A549 (cell line): ENCODE results near the gene ATG101. TPM values are rescaled to one million over a fixed set of nuclear protein-coding genes. Genes with fewer than 3 reads are reported as not detected.

Experiments
- ATAC-seq, 2 experiments: fragments of 200-7000 bp in 1 of 2; fragments of >200 bp in 1 of 2; cut with Nextera tagmentation in 1 of 2; cut with Tn5 transposase in 1 of 2; 3 replicates each; pipeline versions ENCODE4 v1.8.0 to v1.9.1; 2018 to 2020; ENCODE audit warnings: mild to moderate bottlenecking in 1 of 2, moderate library complexity in 1 of 2
- CTCF ChIA-PET: fragments of 300-600 bp; sonication (Branson Sonifier 250); formaldehyde crosslinking; extraction: SDS; loops from one replicate; lab custom pipeline; 2021; ENCODE audit warnings: antibody characterized with exemption, inconsistent platforms; lab: Yijun Ruan, JAX
- POLR2A ChIA-PET: fragments of 350-600 bp; formaldehyde crosslinking; extraction: SDS; loops from one replicate; lab custom pipeline; 2021; ENCODE audit warnings: antibody characterized with exemption, inconsistent platforms; lab: Yijun Ruan, JAX
- DNase-seq, 2 experiments: peaks; one replicate each; pipeline versions ENCODE4 v3.0.0 to v3.0.0-alpha.2; 2011 to 2016; ENCODE audit warnings: low read depth in 1 of 2, low spot score in 1 of 2
- FAIRE-seq: peaks from 2 replicates; lab custom pipeline; 2011; peaks lifted over from hg19 to GRCh38; lab: Jason Lieb, UNC
- H3K27ac ChIP-seq, 2 experiments: fragments of >200 bp; sonication (Bioruptor Twin); formaldehyde crosslinking; 3 replicates each; pipeline ENCODE4 v1.5.1; 2016 to 2017
- H3K4me1 ChIP-seq: fragments of >200 bp; sonication (Bioruptor Twin); formaldehyde crosslinking; 3 replicates; pipeline ENCODE4 v1.6.1; 2016
- H3K4me2 ChIP-seq: fragments of >200 bp; sonication (Bioruptor Twin); formaldehyde crosslinking; 3 replicates; pipeline ENCODE4 v1.6.1; 2016
- H3K4me3 ChIP-seq: fragments of >200 bp; sonication (Bioruptor Twin); formaldehyde crosslinking; 3 replicates; pipeline ENCODE4 v1.5.1; 2016
- H3K9me3 ChIP-seq: fragments of >200 bp; sonication (Bioruptor Twin); formaldehyde crosslinking; 3 replicates; pipeline ENCODE4 v1.6.1; 2016
- ATOH8 ChIP-seq: fragments of 250-450 bp; sonication (Bioruptor Pico); IDR thresholded peaks from 2 replicates; pipeline ENCODE4 v1.5.0; 2020; ENCODE audit warnings: low read depth, mild to moderate bottlenecking, moderate library complexity
- BCL3 ChIP-seq: fragments of >200 bp; sonication (Bioruptor Twin); formaldehyde crosslinking; IDR thresholded peaks from 3 replicates; pipeline ENCODE4 v1.6.1; 2016
- CBX2 ChIP-seq: fragments of 200-600 bp; sonication (generic); IDR thresholded peaks from 2 replicates; pipeline ENCODE4 v1.6.1; 2016; ENCODE audit warnings: low read depth, mild to moderate bottlenecking, borderline replicate concordance
- CHD2 ChIP-seq: fragments of 150-350 bp; IDR thresholded peaks from 2 replicates; pipeline ENCODE4 v1.6.1; 2014; ENCODE audit warnings: low read length; ENCODE audit not compliant: partially characterized antibody
- CTCF ChIP-seq: fragments of >200 bp; sonication (Bioruptor Twin); formaldehyde crosslinking; IDR thresholded peaks from 3 replicates; pipeline ENCODE4 v1.5.1; 2016
- ELK1 ChIP-seq: fragments of 150-350 bp; IDR thresholded peaks from 2 replicates; pipeline ENCODE4 v1.6.1; 2014; ENCODE audit warnings: low read depth, mild to moderate bottlenecking, low read length
- FOXS1 ChIP-seq: fragments of 250-450 bp; sonication (Bioruptor Pico); IDR thresholded peaks from 2 replicates; pipeline ENCODE4 v1.5.0; 2020; ENCODE audit warnings: mild to moderate bottlenecking, moderate library complexity
- KDM1A ChIP-seq: fragments of 200-600 bp; sonication (generic); IDR thresholded peaks from 2 replicates; pipeline ENCODE4 v1.6.1; 2016; ENCODE audit warnings: low read depth, mild to moderate bottlenecking
- PBX3 ChIP-seq: IDR thresholded peaks from 2 replicates; pipeline ENCODE4 v1.6.1; 2012
- POLR2AphosphoS2 ChIP-seq: conservative IDR thresholded peaks from 2 replicates; pipeline ENCODE4 v1.6.1; 2012; ENCODE audit warnings: low read length, improper control_type of control experiment, inconsistent platforms
- RAD21 ChIP-seq, 2 experiments: fragments of >200 bp in 1 of 2; sonication (Bioruptor Twin) in 1 of 2; formaldehyde crosslinking in 1 of 2; IDR thresholded peaks in 1 of 2; conservative IDR thresholded peaks in 1 of 2; 2 replicates in 1 of 2; 3 replicates in 1 of 2; pipeline ENCODE4 v1.6.1; 2012 to 2018; ENCODE audit warnings: inconsistent platforms in 1 of 2
- RFX5 ChIP-seq: fragments of 450-650 bp; IDR thresholded peaks from 2 replicates; pipeline ENCODE4 v1.7.1; 2014; ENCODE audit warnings: antibody characterized with exemption, mild to moderate bottlenecking, moderate library complexity
- SMC3 ChIP-seq: fragments of >200 bp; sonication (Bioruptor Twin); formaldehyde crosslinking; IDR thresholded peaks from 3 replicates; pipeline ENCODE4 v1.6.1; 2018; ENCODE audit warnings: inconsistent platforms
- TFCP2L1 ChIP-seq: fragments of 250-450 bp; sonication (Bioruptor Pico); IDR thresholded peaks from 2 replicates; pipeline ENCODE4 v1.5.0; 2021; ENCODE audit warnings: mild to moderate bottlenecking
- ZC3H11A ChIP-seq: fragments of 450-650 bp; IDR thresholded peaks from 2 replicates; pipeline ENCODE4 v1.6.1; 2014; ENCODE audit warnings: antibody characterized with exemption, mild to moderate bottlenecking
- ZFP36 ChIP-seq: fragments of 450-650 bp; IDR thresholded peaks from 2 replicates; pipeline ENCODE4 v1.6.1; 2014; ENCODE audit warnings: borderline replicate concordance; ENCODE audit not compliant: partially characterized antibody
- WGBS: methylation state at CpG from one replicate; pipeline ENCODE4 v1.1.6; 2017; ENCODE audit errors: missing lambda C conversion rate; 5-methylcytosine and 5-hydroxymethylcytosine counted together
- polyA plus RNA-seq, 4 experiments: library from polyadenylated mRNA; depleted of rRNA in 3 of 4; stranded (reverse); fragments of >200 nt; fragmentation: RNase III in 1 of 4; extraction: RNeasy Plus Mini Kit Qiagen cat#74134 plus additional on column Dnase treatment in 1 of 4; gene quantifications; 2 replicates in 3 of 4; 3 replicates in 1 of 4; pipeline ENCODE4 v1.2.3, GENCODE V29; 2011 to 2017

ATG101 gene
- polyA plus RNA-seq, 2 of the 4 experiments (the other 2 are of a cell fraction), result 87.9 to 141 TPM

GRCh38 chr12:52121824-52122539 lies 52.2 kb downstream of the ATG101 start:
- peak overlapping the region; percentile 21; the same call in 1 of the 3 replicates for H3K4me2 ChIP-seq
- CTCF ChIA-PET, result interaction anchor here (0.6 to 15.8 kb wide), 41 partner anchors 9 to 860 kb away, joined by 3 to 304 read pairs (median 4); partner anchors contain the start of genes ATG101, NR4A1, SMIM41 and TAMALIN
- H3K9me3 ChIP-seq, result no peaks in the 10 kb centered on the region
- WGBS, result 19% methylated on average over 16 of the region's 18 CpGs
- H3K4me3 ChIP-seq, result no peak overlapping the region
- no peak overlapping the region for H3K27ac ChIP-seq
- peaks cover 5% of the 10 kb centered on the region; the same call in 2 of the 3 replicates for H3K4me1 ChIP-seq
- POLR2A ChIA-PET, result no interaction called here
- DNase-seq, result peak; percentile 67 to 68
- TF ChIP-seq ATOH8, result no peak
- peak; percentile 77 to 79 for TF ChIP-seq RAD21 (conservative IDR thresholded peaks at IDR 0.05 in 1 of 2, IDR thresholded peaks at IDR 0.05 in 1 of 2)
- TF ChIP-seq SMC3, result peak; percentile 65
- peak; percentile 80 for TF ChIP-seq CTCF
- FAIRE-seq, result no peak
- peak; percentile 64 to 75 for ATAC-seq

- FAIRE-seq (no peak), ATAC-seq (no peak), DNase-seq (no peak)
- no peak for TF ChIP-seq CBX2
- H3K4me1 ChIP-seq, result peaks cover 5% of the 10 kb centered on the region; the same call in 2 of the 3 replicates
- CTCF ChIA-PET, result interaction anchor here (0.6 to 15.8 kb wide), 22 partner anchors 8 to 860 kb away, joined by 3 to 304 read pairs (median 4); partner anchors contain the start of genes ATG101, SMIM41 and TAMALIN
- 39% methylated on average over 4 of the region's 4 CpGs for WGBS
- no peaks in the 10 kb centered on the region for H3K9me3 ChIP-seq
- H3K4me2 ChIP-seq, result no peak overlapping the region
- POLR2A ChIA-PET, result no interaction called here
- no peak overlapping the region for H3K4me3 ChIP-seq
- H3K27ac ChIP-seq, result no peak overlapping the region
Measured at GRCh38 chr12:52122540-52122871, 52.7 kb downstream of the ATG101 start.

GRCh38 chr12:52122904-52123303 lies 53.1 kb downstream of the ATG101 start:
- ATAC-seq, result peak in 1 of 2 experiments; percentile 6; a peak in 1 of 6 replicates
- no peak overlapping the region for H3K4me2 ChIP-seq
- FAIRE-seq, result no peak
- H3K9me3 ChIP-seq, result no peaks in the 10 kb centered on the region
- H3K4me3 ChIP-seq, result no peak overlapping the region
- H3K27ac ChIP-seq, result no peak overlapping the region
- ChIA-PET CTCF (interaction anchor here (1.0 to 15.8 kb wide), 19 partner anchors 8 to 756 kb away, joined by 3 to 304 read pairs (median 5); partner anchors contain the start of genes ATG101, SMIM41 and TAMALIN), POLR2A (no interaction called here)
- TF ChIP-seq ZC3H11A, result no peak
- peaks cover 5% of the 10 kb centered on the region; the same call in 2 of the 3 replicates for H3K4me1 ChIP-seq
- WGBS, result 67% methylated on average over 7 of the region's 7 CpGs
- peak in 1 of 2 experiments; percentile 0 for DNase-seq

GRCh38 chr12:52123487-52124186 lies 53.9 kb downstream of the ATG101 start:
- TF ChIP-seq CHD2, result no peak
- ATAC-seq, result no peak
- CTCF ChIA-PET, result interaction anchor here (0.7 to 15.8 kb wide), 22 partner anchors 9 to 756 kb away, joined by 3 to 304 read pairs (median 4); partner anchors contain the start of genes ATG101, SMIM41 and TAMALIN
- POLR2A ChIA-PET, result no interaction called here
- Histone ChIP-seq H3K4me1 (peaks cover 5% of the 10 kb centered on the region; the same call in 2 of the 3 replicates), H3K4me3 (no peak overlapping the region), H3K27ac (no peak overlapping the region), H3K9me3 (no peaks in the 10 kb centered on the region), H3K4me2 (no peak overlapping the region)
- DNase-seq, result peak in 1 of 2 experiments; percentile 0
- FAIRE-seq, result no peak
- WGBS, result 66% methylated on average over 8 of the region's 8 CpGs

GRCh38 chr12:52125476-52125900 lies 55.7 kb downstream of the ATG101 start:
- H3K9me3 ChIP-seq, result no peaks in the 10 kb centered on the region
- TF ChIP-seq FOXS1 (no peak), RFX5 (no peak), TFCP2L1 (CRISPR knock-in tag) (no peak), KDM1A (no peak), BCL3 (no peak), PBX3 (no peak), ZFP36 (no peak), POLR2AphosphoS2 (no peak), ELK1 (no peak)

More at GRCh38 chr12:52125476-52125900, 55.7 kb downstream of the ATG101 start:
- ATAC-seq (no peak), DNase-seq (no peak), FAIRE-seq (no peak)
- Histone ChIP-seq H3K27ac (no peak overlapping the region; a peak in 1 of 6 replicates), H3K4me1 (no peaks in the 10 kb centered on the region), H3K4me2 (no peak overlapping the region), H3K4me3 (no peak overlapping the region)
- WGBS, result 91% methylated on average over 5 of the region's 6 CpGs
- ChIA-PET POLR2A (no interaction called here), CTCF (interaction anchor here (0.6 to 15.8 kb wide), 13 partner anchors 9 to 855 kb away, joined by 3 to 304 read pairs (median 8); partner anchors contain the start of gene SMIM41)
